ENCODE data around the gene VASH1.

VASH1 gene

DNA sequence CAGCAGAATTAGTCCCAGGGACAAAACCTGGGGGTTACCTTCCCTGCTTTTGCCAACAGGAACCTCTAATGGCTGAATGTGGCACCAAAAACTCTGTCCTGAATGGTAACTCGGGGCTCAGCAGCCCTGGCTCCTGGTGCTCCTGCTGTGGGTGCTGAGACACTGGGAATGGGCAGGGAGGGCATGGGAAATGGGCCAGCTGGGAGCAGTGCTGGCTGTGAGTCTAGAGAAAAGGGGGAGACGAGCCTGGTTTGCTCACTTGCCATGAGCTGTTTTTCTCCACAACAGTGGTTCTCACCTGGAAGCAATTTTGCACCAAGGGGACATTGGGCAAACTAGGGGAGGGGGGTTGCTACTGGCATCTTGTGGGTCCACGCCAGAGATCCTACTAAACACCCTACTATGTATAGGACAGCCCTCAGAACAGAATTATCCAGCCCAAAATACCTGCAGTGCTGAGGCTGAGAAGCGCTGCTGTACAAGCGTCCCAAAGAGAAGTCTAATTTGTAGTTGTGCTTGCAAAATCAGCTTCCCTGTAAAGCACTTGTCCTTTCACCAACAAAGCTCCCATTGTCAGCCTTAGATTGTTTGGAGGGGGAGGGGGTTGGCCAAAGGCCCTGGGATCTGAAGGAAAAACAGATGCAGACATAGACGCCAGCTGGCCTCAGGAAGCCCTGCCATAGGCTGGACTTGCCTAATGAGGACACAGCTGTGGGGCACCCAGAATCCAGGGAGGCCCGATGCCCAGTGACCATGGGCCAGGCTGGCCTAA lies 68.6 kb downstream of the VASH1 start:
- DNase-seq (ENCODE audit: low read depth, low spot score), result no peak

DNA sequence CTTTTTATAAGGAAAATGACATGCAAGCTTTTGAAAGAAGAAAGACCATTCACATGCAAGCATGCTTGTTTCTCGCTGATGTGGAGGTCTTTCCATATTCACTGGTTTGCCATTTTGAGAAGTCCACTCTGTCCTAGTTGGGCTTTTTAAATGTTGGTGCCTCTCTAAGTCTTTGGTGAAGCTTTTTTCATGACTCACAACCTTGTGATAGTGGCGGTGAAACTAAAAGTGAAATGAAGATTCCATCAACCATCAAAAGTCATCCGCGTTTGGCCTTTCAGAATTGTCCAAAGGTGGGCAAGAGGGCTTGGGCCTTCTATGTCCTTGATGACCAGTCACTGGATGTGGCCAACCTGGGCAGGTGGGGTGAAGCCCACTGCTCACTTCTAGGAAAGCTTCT lies 69.3 kb downstream of the VASH1 start:
- DNase-seq (ENCODE audit: low read depth, low spot score), result no peak

DNA sequence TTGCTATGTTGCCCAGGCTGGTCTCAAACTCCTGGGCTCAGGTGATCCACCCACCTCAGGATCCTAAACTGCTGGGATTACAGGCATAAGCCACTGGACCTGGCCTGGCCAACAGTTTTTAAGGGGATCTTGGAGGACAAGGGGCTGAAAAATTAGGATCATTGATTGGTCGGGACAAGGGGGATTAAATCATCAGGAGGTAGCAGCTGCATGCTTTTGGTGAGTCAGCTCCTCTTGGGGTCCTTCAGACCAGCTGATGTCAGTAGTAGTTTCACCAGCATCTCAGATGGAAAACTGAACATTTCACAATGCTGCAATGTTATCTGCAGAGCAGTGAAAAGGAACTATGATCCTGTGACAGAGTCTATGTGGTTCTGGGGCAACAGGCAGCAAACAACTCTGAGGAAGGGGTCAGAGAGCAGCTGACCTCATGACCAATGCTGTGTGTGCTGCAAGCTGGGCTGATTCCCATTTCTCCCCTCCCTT lies 71.3 kb downstream of the VASH1 start:
- DNase-seq (ENCODE audit: low read depth, low spot score), result no peak

Data from iPS DF 19.7 (cell line).